Activated gamma-delta T cell treated with anti-CD3 and anti-CD28 coated beads, Interleukin-2, amount 50 U/mL, for 16 hours (primary cell): ENCODE data around the gene SLC24A3.

Experiments used
- DNase-seq: peaks from one replicate; pipeline ENCODE4 v3.0.0-alpha.2; 2020; ENCODE audit warnings: low read depth

SLC24A3 gene

DNA sequence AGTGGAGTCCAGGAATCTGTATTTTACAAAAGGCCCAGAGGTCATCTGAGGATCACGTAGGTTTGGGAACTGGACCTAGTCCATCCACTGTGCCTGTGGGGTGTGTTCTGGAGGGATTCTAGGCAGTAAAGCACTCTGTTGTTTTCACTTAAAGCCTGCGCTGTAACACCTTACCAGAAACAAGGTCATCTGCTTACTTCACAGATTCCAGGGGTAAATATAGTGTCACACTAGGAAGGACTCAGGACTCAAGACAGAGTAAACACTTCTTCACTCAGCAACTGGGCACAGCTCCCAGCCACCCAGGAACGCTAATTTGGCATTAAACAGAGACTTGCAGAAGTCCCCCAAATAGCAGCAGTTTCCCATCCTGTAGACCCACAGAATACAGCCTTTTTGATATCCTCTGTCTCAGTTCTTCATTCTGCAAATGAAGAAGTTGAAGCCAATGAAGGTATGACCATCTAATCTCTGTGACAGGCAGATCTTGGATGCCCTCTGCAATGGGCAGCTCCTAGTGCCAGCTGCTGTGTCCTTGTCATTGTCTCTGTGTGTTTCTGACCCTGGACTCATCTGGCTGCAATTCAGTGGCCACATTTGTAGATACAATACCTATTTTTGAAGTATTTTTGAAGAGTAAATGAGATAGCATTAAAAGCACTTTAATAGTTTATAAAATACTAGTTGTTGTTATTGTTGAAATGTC is 129.1 kb downstream of the SLC24A3 start:
- DNase-seq, result no peak

DNA sequence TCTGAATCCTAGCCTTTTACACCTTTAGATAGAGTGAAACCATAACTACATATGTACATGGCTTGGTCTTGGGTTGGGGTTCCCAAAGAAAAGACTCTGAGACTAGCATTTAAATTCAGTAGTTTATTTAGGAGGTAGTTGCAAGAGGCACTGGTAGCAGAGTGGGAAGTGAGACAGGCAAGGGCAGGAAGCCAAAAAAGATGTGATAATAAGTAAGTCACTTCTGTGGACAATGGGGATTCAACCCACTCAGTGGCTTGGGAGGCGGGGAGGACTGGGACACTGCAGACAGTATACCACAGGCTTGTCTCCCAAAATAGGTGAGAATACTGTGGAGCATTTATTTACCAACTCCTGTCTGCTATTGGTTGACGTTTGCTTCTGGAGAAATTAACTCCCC is 131.9 kb downstream of the SLC24A3 start:
- DNase-seq, result no peak

DNA sequence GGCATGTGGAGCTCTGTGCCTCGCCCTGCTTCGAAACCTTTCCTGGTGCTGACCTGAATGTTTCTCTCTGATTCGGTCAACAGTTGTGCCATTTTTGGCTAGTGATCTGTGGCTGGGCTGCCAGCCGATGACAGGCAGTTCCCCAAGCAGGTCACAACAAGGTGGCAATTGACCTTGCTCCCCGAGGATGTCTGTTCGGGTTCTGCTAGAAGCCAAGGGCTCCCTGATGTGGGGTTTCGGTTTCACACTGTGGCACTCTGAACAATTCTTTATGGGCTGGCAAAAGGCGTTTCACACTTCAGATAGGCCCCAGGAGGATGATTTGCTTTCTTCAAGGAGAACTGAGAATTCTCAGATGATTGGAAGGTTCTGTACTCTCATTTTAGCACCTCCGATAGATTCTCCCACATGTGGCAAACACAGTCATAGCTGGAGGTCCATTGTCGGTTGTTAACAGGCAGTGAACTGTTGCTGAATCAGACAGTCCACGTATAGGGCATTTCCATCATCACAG is 135.6 kb downstream of the SLC24A3 start:
- no peak for DNase-seq

- DNase-seq, result no peak
Measured at GRCh38 chr20:19348582-19348981, 136.1 kb downstream of the SLC24A3 start.

DNA sequence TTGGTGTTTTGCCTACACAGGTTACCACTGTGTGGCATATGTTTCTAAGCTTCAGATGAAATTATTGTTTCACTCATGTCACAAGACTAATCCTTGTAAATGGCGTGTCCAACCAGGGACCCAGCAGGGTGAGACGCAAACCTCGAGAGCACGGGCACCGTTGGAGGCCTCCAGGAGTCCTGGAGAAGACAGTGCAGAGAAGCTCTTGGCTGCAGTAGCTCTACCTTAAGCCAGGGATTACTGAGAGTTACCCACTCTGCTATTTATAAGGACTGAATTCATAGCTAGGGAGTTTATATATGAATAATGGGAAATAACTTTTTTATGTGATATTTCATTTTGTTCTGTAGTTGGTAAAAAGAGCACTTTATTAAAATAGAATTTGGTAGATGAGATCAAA is 137.4 kb downstream of the SLC24A3 start:
- no peak for DNase-seq

DNA sequence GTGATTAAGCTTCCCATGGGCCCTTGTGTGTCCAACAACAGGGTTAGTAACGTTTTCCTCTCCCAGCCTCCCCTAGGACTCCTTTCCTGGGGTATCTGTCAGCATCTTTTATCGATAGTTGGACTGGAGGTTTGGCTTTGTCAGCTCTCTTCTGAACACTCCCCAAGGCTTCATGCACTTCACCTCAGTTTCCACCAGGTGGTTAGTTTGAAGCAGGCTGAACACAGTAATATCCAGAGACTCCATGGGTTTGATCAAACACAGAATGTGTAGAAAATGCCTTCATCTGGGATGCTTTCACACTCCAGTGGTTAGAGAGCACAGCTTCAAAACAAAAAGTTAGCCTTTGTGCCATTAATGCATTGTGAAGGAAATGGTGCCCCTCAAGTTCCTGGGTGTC is 139.1 kb downstream of the SLC24A3 start:
- no peak for DNase-seq

DNA sequence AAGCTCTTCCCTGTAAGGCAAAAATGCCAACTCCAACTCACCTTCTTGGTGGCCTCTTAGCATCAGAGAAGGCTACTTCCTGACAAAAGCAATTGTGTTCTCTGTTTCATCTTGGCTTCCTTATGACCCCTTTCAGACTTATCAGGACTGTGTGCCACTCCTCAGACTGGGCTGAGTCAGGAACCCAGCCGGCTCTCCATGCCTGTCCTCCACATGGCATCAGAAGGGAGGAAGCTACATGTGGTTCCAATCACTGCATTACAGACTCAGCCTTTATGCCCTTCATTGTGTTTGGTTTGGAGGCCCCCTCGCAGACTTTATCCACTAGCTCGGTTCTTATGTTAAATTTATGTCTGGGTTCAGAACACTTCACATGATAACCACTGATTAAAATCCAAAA is 142.5 kb downstream of the SLC24A3 start:
- DNase-seq, result no peak

- DNase-seq, result no peak
Measured at GRCh38 chr20:19361790-19362189, 149.3 kb downstream of the SLC24A3 start.

DNA sequence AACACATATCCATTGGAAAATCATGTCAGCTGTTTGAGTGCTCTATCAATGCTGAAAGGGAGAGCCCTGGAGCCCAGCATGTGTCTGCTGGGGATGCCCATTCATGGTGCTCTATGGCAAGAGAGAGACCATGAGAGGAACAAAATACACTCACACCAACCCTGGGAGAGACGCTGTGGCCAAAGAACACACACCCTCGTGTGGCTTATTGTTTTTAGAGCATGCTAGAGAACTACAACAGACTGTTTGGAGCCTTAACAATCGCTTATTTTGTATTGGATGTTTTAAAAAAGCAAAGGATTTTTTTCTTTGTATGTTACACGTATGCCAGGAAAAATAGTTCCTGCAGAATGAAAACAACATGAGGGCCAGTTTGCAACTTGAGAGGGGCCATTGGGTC is 151.0 kb downstream of the SLC24A3 start:
- no peak for DNase-seq

DNA sequence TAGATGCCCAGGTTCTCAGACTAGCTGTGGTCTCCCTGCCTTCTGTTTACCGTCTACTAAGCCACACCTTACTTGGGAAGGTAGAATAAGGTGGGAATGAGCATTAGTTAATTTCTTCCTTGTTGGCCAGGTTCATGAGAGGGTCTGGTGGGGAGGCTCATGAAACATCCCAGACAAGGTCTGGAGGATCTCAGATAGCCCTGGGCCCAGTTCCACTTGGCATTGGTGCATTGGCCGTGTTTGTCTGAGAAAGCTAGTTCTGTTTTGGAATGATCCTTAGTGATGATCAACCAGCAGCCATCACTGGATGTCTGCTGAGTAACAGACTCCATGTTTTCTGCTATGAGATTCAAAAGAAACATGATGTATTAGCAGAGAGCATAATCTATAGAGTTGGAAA is 155.1 kb downstream of the SLC24A3 start:
- DNase-seq, result no peak

DNA sequence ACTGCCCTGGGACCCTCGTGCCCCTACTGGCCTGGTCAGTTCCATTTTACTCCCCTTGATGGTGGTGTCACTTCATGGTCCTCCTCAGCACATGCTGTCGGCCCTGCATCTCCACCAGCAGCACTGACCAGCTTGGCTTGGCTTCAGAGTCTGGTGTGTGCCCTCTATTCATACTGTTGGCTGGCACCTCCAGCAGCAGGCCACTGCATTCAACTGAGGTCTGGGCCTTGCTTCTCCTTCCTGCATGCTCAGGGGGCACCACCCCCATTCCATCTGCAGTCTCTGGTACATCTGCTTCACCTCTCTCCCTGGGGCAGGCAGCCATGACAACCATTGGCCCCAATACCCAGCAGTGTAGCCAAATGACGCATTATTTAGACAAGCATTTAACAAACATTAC is 155.9 kb downstream of the SLC24A3 start:
- no peak for DNase-seq

DNA sequence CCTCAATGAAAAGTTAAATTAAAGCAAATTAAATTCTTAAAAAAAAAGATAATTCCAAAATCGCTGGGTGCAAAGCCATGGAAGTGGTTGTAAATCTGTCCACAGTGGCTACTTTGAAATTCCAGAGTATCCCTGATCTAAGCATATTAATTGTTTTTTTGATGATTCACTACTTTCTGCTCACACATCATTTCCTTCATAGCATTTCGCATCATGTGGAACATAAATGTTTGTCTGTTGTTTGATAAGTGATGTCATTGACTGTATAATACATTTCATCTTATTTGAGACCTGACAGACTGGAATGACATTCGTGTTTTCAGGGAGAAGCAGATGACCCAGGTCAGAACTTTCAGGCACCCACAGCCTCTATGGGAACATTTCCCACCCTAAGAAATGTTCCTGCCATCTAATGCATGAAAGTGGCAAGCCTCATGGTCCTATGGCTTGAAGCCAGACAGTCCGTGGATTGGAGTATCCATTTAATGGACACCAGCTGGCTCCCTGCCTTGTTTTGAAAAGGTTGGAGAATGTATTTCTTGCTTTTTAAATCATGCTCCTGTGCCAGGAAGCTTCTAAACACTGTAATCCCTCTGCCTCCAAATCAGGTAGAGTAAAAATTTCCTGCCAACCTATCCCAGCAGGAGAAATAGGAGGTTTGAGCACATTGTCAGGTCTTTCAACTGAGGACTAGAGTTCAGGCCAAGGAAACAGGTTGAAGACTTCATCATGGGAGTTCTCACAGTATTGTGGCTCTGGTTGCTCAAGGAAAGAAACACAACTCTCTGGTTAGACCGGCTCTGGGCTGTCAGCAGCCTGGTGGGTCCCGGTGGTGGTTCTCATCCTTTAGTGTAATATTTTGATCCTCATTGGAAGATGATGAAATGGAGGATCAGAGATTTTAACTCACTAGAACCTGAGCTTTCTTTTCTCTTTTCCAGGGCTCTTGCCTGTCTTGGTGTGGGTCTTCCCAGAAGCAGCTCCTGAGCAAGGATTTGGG is 157.9 kb downstream of the SLC24A3 start:
- no peak for DNase-seq

DNA sequence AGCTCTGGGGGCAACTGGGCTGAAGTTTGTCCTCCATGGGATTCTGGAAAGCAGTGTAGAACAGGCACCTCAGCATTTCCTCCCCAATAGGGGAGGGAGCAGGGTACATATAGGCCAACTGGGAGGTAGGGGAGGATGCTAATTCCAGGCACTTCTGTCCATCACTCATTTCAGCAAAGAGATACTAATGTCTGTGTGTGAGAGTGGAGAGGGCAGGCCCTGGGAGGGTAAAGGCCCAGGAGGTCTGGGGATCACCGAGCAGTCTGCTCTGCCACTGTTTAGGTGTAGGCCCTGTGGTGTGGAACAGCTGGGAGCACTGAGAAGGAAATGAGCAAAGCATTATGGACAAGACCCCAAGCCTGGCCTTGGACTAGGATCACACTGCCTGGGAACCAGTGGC is 158.7 kb downstream of the SLC24A3 start:
- no peak for DNase-seq

DNA sequence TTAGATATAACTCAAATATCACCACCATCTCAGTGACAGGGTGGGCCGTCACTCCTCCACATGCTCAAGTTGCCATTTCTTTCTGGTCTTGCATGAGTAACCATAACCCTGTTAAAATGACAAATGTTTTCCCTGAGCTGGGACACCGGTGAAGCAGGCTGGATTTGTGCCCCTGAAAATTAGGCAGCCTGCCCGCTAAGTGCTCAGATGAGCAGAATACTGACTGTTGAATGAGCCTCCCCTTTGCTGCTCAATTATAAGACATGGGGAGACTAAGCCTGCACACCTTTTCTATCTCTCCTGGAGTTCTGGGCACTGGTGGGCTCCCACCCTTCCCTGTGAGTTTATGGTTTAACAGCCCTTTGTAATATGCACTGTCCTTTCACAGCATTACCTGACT is 161.8 kb downstream of the SLC24A3 start:
- no peak for DNase-seq

GRCh38 chr20:19375395-19375794 is 163.0 kb downstream of the SLC24A3 start:
- no peak for DNase-seq

DNA sequence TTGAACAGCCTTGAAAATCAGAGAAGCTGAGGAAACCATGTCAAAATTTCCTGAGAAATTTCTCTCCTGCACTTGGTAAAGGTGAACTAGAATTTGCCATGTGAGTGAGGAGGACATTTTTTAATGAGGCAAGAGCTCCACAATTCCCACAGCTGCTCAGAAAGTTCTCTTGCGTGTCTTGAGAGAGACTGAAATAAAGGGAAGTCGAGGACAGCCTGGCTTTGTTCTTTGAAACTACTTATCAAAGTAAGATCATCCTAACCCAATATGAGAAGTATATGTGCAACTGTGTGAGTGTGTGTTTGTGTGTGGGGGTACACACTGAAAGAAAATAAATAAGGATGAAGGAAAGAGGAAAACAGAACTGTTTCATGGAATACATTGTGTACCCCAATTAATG is 163.4 kb downstream of the SLC24A3 start:
- DNase-seq, result no peak

DNA sequence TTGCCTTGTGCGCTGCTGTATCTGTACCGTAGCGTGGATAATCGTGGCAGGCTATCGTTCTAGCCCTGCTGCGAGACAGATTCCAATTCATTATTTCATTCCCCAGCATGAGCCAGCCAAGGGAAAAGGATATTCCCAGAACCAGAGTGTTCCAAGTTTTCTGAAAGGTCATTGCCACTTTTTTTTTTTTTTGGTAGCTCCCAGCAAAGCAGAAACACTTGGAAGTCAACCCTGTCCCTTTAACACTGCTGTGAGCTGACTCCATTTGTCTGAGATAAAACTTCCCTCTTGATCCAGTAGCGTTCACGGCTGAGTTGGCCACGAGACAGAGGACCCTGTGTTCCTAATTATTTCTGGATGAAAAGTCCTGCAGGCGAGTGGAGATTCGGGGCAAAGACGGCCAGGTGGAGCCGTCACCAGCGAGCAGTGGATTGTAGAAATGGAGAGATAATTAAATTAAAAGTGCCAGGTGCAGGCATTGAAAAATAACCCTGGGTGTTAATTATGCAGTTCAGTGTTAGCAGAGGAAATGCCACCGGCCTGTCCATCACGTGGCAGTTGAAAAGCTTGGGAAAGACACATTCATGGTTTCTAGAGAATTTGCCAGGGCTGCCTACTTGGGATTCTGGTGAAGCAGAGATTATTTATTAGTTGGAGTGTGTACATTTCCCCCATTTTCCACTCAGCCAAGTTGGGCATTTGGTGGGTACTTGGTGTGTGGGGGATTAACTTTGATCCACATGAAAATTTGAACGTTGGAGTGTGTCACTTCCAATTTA is 164.2 kb downstream of the SLC24A3 start:
- no peak for DNase-seq

DNA sequence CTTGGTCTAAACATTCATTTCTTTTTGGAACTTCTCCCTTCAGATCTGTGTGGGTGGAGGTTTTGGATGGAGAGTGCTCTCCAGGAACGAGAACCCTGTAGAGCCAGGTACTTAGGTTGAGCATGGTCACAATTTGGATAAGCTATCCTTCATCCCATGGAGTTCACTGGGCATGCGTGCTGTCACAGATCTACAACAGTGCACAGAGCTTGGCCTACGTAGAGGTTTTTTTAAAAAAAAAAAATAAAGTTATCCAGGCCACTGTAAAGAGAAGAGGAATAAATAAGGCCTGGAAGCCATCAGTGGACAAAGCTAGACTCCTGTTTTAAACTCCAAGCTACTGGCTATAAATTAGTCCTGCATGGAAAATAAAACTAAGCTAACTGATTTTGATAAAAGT is 165.6 kb downstream of the SLC24A3 start:
- DNase-seq, result no peak

DNA sequence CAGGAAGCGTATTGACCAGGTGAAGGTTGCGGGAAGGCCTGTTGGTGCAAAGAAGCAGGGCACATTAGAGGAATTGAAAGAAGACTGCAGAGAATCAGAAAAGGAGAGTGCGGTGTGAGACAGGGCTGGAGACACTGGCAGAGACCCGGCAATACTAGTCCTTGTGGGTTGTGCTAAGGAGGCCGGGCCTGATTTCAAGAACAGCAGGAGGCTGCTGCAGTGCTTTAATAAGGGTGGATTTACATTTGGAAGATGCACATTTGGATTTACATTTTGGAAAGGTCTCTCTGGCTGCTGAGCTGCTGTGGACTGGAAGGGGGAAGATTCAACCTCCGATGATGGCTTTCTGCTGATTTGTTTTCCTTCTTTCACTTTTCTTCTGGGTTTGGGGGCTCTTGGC is 167.8 kb downstream of the SLC24A3 start:
- no peak for DNase-seq

- no peak for DNase-seq
Measured at GRCh38 chr20:19381947-19382346, 169.5 kb downstream of the SLC24A3 start.

DNA sequence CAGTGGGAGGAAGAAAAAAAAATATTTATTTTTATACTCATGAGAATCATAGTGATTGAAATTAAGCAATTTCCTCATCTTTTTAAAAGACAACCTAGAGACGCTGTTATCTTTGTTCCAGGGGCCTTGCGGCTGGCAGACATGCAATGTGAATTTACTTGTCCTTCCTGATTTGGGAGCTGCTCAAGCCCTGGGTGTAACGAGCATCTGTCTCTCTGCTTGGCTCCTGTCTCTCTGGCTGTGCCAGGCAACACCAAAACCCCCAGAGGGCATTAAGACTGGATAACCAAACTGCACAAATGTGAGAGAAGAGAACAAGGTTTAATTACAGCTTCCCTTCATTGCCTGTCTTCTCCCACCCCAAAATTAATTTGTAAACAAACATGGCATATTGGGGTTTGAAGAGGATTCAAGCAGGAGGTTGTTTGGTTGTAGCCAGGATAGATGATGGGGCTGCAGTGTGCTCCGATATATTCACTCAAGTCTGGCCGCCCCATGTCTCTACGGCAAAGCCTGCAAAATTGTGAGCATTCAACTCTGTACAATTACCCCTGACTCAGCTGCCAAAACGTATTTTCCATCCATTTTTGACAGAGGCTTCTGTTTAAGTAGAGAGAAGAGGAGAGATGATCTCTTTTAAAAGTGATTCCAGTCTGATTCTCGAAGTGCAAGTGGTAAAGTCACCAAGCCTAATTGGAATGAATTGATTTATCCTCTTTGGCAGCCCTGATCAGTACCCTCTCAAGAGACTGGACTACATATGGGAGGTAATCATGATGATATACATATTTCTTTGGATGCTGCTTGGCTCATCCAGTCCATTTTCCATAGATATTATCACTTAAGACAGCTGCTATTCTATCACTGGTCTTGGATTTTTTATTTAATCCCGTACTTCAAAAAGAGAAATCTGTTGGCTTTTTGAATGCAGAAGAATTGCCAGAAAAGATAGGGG is 170.2 kb downstream of the SLC24A3 start:
- no peak for DNase-seq
